Thyroid gland (tissue), 4 donors: ENCODE data around the gene STK10.

Experiments
- POLR2A ChIP-seq, 2 donors: fragments of 450-650 bp; IDR thresholded peaks; one replicate each; pipeline ENCODE4 v1.6.1; 2017; ENCODE audit warnings: antibody characterized with exemption in 2 of 2, mild to moderate bottlenecking in 2 of 2, moderate library complexity in 1 of 2
- TF ChIP-seq, protein P1 (sequence below), 6 experiments: fragments of 200-600 bp in 3 of 6; fragments of 450-650 bp in 3 of 6; sonication (generic) in 3 of 6; IDR thresholded peaks; one replicate each; pipeline ENCODE4 v1.5.1; 2016 to 2019; ENCODE audit warnings: antibody characterized with exemption in 6 of 6, mild to moderate bottlenecking in 2 of 6, inconsistent platforms in 1 of 6, moderate library complexity in 1 of 6

DNA sequence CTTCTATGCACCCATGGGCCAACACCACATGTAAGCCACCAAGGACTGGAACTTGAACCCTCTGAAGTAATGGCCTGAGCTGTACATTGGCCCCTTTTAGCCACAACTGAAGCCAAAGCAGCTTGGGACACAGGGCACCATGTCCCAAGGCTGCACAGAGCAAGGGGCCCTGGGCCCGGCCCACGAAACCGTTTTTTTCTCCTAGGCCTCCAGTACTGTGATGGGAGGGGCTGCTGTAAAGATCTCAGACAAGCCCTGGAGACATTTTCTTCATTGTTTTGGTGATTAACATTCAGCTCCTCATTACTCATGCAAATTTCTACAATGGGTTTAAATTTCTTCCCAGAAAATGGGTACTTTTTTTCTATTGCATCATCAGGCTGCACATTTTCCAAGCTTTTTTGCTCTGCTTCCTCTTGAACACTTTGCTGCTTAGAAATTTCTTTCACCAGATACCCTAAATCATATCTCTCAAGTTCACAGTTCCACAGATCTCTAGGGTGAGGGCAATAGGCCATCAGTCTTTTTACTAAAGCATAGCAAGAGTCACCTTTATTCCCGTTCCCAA lies 156.0 kb downstream of the STK10 start:
- TF ChIP-seq, protein P1, sequence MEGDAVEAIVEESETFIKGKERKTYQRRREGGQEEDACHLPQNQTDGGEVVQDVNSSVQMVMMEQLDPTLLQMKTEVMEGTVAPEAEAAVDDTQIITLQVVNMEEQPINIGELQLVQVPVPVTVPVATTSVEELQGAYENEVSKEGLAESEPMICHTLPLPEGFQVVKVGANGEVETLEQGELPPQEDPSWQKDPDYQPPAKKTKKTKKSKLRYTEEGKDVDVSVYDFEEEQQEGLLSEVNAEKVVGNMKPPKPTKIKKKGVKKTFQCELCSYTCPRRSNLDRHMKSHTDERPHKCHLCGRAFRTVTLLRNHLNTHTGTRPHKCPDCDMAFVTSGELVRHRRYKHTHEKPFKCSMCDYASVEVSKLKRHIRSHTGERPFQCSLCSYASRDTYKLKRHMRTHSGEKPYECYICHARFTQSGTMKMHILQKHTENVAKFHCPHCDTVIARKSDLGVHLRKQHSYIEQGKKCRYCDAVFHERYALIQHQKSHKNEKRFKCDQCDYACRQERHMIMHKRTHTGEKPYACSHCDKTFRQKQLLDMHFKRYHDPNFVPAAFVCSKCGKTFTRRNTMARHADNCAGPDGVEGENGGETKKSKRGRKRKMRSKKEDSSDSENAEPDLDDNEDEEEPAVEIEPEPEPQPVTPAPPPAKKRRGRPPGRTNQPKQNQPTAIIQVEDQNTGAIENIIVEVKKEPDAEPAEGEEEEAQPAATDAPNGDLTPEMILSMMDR (IDR thresholded peaks at IDR 0.05), result no peak
- no peak for TF ChIP-seq POLR2A (IDR thresholded peaks at IDR 0.05)
